CD4-positive, alpha-beta T cell treated with Interleukin-21 for 1 hour (primary cell): ENCODE data around the gene DNAJB1.
"Not testable (repeated sequence)": the region's sequence is repeated elsewhere in the genome, so short reads cannot be mapped to it uniquely, and the experiment has no call there.

Source experiments
- DNase-seq: peaks from one replicate; pipeline ENCODE4 v3.0.0-alpha.2; 2020

DNAJB1 gene

DNA sequence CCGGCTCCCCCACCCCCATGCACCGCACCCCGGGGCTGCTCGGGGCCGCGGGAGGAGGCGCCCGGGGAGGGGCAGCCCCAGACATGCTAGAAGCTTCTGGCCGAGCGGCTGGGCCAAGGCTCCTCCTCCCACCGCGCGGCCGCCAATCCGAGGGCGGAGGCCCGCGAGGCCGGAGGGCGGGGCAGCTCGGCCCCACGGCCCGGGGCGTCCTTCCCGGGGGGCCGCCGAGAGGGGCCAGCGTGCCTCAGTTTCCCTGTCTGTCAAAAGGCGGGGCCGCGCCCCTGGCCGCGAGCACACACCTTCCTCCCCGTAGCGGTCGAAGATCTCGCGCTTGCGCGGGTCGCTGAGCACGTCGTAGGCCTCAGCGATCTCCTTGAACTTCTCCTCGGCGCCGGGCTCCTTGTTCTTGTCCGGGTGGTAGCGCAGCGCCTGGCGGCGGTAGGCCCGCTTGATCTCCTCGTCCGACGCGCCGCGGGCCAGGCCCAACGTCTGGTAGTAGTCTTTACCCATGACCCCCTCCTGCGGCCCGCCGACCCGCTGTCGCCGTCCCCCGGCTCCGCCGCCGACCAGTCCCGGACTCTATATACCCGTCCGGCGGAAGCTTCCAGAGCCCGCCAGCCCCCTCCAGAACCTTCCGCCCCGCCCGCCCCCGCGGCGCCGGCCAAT, at the start of gene DNAJB1:
TSS of gene DNAJB1 (minus strand) at position 558 of the 666 bp plus-strand sequence. CDS start at position 510, 48 bp downstream.
- DNase-seq = peak; percentile 79

DNA sequence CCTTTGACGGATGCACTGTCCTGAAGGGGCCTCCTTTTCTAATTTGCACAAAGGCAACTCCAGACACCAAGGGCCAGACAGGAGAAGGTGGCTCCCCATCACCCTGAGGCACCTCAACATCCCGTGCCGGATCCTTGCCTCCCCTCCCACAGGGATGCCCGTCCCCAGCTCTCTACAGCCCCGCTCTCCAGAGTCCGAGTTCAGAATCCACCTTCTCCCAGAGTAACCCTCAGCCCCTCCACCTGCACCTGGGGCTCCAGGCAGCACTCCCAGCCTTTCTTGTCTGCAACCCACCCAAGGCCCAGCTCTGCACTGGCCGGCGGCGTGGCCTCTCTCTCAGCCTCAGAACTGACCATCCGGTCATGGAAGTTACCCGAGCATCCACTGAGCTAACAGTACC, 48.9 kb upstream of the DNAJB1 start:
- no peak for DNase-seq

DNA sequence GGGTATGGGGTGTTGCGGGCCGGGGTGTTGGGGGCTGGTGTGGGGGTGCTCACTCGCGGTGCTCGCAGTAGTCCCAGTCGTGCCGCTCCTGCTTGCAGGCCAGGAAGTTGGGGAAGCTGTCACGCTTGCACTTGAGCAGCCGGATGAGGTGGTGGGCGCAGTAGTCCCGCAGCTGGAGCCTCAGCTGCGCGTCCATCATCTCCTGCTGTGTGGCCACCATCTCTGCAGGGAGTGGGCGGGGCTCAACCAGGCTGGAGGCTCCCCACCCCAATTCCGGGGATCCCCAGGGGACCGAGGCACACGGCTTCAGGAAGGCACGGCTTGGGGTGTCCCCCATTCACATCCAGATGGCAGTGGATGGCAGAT, 48.5 kb upstream of the DNAJB1 start:
- no peak for DNase-seq

DNA sequence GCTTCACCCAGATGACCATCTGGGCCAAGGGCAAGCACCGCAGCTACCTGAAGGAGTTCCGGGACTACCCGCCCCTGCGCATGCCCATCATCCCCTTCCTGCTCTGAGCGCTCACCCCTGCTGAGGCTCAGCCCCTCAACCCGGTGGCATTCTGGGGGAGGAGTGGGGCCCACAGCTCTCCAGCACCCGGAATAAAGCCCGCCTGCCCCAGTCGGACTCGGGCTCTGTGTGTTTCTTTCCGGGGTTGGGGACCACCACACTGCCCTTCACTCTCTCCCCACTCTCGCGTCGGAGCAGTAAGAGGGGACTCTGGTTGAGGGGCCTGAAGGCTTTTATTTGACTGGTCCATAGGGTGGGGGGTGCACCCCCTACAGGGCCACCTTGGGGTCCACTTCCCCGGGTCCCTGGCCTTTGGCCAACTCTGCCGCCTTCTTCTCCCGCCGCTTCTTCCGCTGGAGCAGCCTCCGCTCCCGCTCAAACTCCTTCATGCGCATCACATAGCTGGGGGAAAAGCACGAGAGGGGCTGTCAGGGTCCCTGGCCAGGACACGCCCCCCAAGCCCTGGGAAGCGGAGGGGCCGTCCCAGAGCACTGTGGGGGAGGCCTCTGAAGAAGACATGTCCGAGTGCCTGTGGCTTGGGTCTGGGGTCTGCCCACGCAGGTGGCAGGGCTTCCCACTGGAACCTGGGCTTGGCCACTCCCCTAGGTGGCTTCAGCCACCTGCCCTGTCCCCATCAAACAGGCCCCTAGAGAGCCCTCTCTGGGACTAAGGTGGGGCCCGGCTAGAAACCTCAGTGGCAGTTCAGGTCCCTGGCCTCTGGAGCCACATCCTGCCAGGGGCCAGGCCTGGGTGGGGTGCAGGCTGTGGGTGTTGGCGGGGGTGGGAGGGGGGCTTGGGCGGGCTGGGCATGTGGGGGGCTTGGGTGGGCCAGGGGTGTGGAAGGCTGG, 47.8 kb upstream of the DNAJB1 start:
- DNase-seq = no peak

DNA sequence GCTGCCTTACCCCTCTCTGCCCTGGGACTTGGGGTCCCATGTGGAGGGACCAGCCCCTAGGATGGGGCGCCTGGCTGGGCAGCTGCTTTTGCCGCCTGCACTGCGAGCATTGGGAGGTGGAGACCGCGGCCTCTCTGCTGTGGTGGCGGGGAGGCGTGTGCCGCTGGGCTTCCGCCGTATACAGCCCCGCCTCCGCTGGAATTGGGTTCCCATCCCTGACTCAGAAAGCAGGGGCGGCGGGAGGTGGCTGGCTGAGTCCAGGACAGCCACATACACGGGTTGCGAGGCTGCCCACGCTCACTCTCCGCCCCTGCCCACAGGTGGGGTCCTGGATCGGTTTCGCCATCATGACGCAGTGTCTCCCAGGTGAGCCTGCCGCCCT, 47.1 kb upstream of the DNAJB1 start:
- no peak for DNase-seq

DNA sequence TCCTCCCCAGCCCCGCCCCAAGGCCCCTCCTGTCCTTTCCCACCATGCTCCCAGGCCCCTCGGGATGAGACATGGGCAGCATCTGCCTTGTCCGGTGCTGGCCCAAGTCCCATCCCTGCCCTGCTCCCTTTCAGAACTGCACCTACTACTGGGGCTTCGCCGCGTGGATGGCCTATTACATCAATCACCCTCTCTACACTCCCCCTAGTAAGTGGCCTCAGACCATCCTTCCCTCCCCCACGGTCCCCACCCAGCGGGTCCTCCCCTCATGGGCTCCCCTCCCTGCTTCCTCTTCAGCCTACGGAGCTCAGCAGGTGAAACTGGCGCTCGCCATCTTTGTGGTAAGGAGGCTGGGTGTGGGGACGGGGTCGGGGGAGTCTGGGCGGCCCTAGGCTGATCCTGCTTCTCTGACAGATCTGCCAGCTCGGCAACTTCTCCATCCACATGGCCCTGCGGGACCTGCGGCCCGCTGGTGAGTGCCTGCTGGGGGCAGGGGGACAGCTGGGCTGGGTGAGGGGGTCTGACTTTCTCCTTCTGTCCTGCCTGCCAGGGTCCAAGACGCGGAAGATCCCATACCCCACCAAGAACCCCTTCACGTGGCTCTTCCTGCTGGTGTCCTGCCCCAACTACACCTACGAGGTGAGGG, 46.6 kb upstream of the DNAJB1 start:
- DNase-seq = not testable (repeated sequence)

DNA sequence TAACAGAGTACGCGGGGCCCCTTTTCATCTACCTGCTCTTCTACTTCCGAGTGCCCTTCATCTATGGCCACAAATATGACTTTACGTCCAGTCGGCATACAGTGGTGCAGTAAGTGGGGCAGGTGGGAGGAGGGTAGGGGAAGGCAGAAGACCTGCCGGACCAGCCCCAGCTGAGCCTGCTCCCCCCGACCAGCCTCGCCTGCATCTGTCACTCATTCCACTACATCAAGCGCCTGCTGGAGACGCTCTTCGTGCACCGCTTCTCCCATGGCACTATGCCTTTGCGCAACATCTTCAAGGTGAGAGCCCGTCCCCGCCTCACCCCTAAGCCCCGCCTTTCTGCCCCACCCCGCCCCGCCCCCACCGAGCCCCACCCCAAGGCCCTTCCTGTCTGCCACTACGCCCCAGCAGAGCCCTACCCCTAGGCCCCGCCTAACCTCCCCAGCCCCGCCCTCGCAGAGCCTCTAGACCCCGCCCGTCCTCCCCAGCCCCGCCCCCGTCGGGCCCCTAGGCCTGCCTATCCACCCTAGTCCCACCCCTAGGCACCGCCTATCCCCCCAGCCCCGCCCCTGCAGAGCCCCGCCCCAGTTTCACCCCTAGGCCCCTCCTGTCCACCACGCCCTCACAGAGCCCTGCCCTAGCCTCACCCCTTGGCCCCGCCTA, 45.9 kb upstream of the DNAJB1 start:
- DNase-seq = peak; percentile 59

DNA sequence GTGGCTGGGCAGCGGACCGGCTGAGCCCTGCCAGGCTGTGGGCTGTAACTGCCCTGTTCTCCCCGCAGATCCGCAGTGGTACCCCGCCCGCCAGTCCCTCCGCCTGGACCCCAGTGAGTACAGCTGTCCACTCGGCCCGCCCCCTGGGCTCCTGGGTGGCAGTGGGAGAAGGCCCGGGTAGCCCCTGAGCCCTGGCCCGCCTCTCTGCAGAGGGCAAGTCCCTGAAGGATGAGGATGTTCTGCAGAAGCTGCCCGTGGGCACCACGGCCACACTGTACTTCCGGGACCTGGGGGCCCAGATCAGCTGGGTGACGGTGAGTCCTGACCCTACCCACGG, 45.4 kb upstream of the DNAJB1 start:
- DNase-seq = no peak

DNA sequence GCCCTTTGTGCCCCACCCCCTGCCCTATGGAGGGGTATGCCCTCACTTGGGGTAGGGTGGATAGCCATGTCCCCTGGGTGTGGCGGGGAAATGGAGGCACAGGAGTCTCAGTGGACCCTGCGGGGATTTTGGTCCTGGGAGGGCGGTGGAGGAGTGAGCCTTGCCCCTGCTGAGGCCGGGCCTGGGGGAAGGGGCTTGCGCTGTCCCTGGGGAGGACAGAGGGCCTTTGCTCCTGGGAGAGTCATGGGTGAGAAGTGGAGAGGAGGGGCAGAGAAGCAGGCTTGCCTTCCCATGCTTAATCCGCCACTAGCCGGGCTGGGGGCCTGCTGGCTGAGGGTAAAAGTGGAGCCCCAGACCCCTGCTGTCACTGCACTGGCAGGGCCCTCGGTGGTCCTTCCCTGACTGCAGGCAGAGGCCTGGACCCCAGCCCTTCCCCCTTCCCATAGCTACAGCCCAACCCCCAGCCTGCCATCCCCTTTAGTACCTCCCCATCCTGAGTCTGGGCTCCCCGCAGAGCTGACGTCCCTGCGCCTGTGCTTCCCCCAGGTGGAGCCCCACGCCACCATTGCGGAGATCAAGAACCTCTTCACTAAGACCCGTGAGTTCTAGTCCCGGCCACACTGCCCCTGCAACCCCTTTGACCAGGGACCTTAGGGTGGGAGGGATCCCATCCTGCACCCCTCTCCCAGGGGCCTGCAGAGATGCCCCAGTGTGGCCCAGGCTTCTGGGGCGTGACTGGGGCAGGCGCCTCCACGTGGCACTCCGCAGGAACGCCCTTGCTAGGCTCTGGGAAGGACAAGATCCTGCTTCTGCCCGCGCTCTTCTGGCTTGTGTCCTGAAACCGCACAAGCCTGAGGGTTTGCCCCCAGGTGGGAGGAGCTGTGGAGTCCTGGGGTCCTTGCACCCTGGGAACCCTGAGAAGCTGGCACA, 44.7 kb upstream of the DNAJB1 start:
- DNase-seq = no peak

DNA sequence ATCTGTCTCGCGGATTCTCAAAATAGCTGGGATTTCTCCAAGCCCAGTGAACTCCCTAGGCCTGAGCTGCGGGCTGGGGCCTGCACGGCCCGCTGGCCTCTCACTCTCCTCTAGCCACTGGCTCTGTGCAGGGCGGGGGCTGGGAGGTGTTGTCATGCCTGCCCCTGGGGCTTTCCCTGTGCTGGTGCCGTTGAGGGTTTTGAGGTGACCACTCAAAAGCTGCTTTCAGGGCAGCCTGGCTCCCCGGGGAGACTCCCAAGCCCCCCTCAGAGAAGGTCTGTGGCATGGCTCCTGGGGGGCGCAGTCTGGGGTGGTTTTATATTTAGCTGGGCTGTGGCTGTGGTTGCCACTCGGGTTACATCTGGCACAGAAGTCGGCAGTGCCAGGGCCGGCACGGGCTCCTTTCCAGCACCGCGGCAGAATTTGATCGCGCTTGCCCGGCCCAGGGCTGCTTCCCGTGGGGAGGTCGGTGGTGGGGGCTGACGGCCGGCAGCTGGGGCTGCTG, 43.7 kb upstream of the DNAJB1 start:
- peak; percentile 38 for DNase-seq

DNA sequence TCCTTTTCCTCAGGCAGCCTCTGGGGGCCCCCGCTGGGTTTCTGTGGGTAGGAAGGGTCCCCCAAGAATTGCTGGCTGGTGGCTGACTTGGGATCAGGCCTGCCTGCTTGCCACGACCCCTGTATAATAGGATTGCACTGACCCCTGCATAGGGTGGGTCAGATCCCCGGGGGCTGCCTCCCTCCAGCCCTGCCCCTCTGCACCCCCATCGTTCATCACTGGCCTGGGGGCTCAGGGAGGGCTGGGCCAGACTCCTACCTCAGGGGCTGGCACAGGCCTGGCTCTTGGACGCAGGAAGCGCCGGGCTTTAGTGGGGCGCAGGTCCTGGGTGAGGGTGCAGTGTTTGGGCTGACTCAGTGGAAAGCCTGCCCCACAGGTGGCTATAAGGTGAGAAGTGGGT, 43.1 kb upstream of the DNAJB1 start:
- no peak for DNase-seq

DNA sequence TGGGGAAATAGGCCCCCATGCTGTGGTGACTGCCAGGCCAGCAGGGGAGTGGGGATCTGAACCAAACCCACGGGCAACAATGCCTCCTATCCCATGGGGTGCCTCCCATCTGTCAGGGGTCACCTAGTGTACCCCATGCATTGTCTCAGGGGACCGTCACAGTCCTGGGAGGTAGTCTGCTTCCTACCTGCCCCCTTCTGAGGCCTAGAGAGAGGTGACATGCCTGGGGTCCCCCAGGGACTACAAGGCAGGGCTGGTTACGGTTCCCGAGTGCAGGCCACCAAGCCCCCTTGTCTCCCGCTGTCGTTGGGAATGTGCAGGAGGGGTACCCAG, 42.5 kb upstream of the DNAJB1 start:
- DNase-seq = no peak

DNA sequence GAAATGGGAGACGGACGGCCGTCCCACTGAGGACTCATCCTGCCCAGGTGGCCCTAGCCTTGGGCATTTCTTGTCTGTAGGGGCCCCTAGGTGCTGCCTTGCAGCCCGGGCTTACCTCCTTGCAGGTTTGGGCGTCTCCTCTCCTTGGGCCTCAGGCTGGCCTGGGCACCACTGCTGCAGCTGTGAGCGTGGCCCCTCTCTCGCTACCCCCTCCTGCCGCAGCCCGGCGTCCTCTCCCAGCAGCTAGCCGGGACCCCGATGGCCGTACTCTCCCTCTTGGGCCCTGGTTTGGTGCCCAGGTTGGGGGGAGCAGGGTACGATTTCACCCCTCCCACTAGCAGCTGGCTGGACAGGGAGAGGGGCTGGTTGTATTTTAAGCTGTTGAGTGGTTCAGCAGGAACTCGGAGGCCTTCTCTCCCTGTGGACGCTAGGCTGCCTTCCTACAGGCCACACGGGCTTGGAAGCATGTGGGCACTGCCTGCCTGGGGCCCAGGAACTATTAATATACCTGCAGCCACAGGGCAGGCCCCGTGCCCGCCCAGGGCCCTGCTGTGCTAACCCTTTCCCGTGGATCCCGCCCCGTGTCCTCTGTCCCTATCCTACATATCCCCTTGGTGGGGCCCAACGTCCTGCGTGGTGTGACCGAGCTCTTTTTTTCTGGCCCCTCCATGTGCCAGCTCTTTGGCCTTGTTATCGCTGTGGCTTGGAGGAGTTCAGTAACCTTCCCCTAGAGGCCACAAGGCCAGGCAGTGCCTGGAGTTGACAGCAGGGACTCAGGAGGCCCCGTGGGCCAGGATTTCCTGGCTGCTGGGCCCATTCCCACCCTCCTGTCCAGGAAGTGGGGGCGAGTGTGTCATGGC, 41.9 kb upstream of the DNAJB1 start:
- DNase-seq = no peak

DNA sequence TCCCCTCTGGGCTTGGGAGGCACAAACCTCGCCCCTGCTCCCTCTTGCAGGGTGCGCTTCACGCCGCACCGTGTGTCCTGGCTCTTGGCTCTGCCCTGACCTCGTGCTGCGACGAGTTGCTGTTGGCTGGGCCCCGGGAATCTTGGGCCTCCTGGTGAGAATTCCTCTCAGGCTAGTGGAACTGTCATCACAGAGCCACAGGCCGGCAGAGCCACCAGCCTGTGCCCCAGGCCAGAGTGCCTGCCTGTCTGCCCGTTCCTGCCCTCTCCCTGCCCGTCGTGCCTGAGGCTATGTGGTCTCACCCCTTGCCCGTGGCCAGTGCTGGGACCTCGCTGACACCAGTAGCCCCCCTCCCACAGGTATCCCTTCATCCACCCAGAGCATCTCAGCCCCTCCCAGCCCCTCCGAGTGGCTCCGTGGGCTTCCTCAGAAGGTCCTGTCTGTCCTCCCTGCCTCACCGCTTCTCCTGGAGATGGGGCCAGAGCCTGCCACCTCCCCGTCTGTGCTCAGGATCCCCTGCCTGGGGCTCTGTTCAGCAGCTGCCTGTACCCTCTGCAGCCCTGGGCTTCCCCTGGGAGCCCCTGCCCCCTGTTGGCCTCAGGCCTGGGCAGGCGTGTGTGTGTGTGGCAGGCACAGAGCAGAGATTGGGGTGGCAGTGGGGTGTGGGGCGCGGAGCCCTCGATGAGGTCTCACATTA, 40.3 kb upstream of the DNAJB1 start:
- no peak for DNase-seq

DNA sequence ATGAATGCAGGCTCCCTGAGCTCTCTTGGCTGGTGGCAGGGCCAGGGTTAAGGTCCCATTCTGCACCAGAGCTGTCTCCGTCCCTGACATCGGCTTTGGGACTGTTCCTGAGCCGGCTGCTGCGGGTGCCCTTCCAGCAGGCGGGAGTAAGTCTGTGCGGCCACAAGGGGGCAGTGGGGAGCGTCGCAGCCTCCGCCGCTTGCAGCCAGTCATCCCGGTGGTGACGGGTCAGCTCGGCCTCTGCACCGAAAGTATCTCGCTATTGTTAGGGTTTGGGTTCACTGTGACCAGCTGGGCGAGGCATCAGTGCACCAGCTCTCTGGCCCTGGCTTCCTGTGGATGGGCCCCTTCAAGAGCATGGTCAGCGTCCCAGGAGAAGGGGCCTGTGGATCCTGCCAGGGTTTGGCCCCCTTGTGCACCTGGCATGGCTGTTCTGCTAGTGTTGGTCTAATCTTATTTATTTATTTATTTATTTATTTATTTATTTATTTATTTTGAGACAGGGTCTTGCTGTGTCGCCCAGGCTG, 38.5 kb upstream of the DNAJB1 start:
- peak; percentile 71 for DNase-seq

DNA sequence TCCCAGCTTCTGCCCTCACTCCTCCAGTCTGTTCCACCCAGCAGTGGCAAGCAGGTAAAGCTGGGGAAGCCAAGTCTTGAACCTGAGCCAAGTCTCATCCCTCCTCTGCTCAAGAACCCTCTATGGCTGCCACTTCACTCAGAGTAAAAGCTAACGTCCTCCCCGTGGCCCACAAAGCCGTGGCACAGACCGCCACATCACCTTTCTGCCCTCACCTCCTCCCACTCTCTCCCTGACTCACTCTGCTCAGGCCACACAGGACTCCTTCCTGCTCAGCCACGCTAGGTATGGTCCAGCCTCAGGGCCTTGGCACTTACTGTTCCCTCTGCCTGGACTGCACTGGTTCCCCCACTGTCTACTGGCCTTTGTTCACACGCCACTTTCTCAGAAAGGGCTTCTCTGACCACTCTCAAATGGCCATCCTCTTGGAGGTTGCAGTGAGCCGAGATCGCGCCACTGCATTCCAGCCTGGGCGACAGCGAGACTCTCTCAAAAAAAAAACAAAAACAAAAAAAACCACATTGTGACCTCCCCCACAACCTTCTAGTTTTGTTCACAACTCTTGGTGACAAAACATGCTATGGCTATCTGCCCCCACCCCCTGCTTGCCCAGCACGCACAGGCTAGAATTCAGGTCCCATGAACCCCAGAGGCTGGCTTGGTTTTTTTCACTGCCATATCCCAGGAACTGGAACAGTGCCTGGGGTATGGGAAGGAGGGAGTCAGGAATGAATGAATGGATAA, 37.9 kb upstream of the DNAJB1 start:
- DNase-seq = no peak

DNA sequence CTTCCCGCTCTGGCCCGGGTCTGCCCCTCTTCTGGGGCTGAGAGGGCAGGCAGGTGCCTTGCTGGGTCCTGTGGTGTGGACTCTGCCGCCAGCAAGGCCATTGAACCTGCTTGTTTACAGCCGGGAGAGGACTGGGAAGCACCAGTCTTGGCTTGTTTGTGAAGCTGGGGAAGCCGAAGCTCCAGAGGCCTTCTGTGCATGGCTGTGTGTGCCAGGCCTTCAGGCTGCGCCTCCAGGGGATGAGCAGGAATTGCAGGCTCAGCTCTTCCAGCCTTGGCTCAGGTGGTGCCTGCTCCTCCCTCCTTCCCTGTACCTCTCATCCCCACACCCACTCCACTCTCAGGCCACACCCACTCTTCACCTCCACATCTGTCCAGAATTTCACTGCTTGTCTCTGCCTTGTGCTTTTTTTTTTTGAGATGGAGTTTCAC, 36.2 kb upstream of the DNAJB1 start:
- no peak for DNase-seq

DNA sequence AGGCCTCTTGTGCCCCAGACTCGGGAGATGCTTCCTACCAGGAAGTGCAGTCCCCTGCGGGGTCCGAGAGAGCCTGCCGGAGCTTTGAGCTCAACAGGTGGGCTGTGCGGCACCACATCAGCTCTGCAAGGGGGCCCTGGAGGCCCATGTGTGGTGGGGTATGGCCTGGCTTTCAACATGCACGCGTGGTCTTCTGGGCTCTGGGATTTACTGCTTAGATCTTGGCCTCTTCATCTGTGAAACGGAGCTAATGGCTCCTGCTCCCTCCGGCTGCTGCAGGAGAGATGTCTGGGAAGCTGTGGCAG, 35.7 kb upstream of the DNAJB1 start:
- DNase-seq = no peak

DNA sequence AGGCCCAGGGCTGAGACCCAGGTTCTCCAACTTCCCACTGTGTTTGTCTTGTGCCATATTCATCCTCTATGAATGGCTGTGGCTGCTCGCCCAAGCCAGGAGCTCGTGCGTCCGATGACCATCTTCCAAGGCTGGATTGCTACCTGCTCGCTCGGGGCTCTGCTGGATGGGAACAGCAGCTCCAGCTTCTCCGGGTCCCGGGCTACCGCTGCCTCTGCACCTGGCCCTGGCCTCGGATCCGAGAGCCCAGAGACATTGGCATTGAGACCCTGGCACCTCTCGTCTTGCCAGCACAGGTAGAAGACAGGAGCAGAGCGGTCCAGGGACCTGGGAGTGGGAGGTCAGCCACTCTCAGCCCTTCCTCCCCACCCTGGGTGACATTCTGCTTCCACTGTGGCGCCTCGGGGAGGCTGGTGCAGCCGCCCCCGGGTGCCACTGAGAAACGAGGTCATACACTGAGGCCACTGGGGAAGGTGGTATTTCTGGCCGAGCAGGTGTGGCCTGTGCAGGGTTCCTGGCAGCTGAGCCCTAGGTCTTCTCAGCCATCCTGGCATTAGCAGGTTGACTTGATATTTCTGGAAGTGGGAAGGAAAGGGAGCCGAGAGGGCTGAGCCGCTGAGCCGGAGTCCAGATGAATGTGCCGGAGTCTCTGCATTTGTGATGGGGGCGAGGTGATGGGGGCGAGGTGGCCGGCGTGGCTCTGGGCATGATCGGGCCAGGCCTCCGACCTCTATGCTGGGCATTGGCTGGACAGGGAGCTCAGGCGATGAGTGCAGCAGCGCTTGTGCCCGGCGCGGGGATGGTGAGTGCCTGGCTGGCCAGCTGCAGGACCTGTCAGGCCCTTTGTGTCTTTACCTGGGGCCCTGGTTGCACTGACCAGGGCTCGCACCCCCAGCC, 35.1 kb upstream of the DNAJB1 start:
- DNase-seq = no peak
